BE2C (cell line): ENCODE measurements around the gene EDEM3.

ENCODE experiments used
- DNase-seq: peaks from one replicate; pipeline ENCODE4 v3.0.0-alpha.2; 2020
- H3K27me3 ChIP-seq: fragments of 250-450 bp; sonication (Bioruptor Pico); 2 replicates; pipeline ENCODE4 v1.5.1; 2020; ENCODE audit warnings: mild to moderate bottlenecking
- H3K36me3 ChIP-seq: fragments of 250-450 bp; sonication (Bioruptor Pico); 2 replicates; pipeline ENCODE4 v1.5.1; 2020; ENCODE audit warnings: mild to moderate bottlenecking
- H3K4me1 ChIP-seq: fragments of 250-450 bp; sonication (Bioruptor Pico); 2 replicates; pipeline ENCODE4 v1.5.1; 2020
- H3K4me3 ChIP-seq: 2 replicates; pipeline ENCODE4 v1.5.1; 2011; ENCODE audit warnings: low read depth, low read length
- H3K9me3 ChIP-seq: fragments of 250-450 bp; sonication (Bioruptor Pico); 2 replicates; pipeline ENCODE4 v1.5.1; 2020
- CTCF ChIP-seq: IDR thresholded peaks from 2 replicates; pipeline ENCODE4 v1.5.1; 2012; ENCODE audit warnings: mild to moderate bottlenecking, low read depth, low read length

Gene EDEM3

GRCh38 chr1:184761969-184762485 lies 7.4 kb upstream of the EDEM3 start:
- Histone ChIP-seq H3K36me3 (no peaks in the 10 kb centered on the region), H3K4me3 (no peak overlapping the region), H3K9me3 (no peaks in the 10 kb centered on the region), H3K4me1 (no peaks in the 10 kb centered on the region), H3K27me3 (no peaks in the 10 kb centered on the region)
- TF ChIP-seq CTCF, result no peak
- no peak for DNase-seq

- H3K4me1 ChIP-seq, result no peaks in the 10 kb centered on the region
- TF ChIP-seq CTCF, result no peak
- H3K27me3 ChIP-seq, result no peaks in the 10 kb centered on the region
- H3K36me3 ChIP-seq, result no peaks in the 10 kb centered on the region
- no peak for DNase-seq
- no peaks in the 10 kb centered on the region for H3K9me3 ChIP-seq
- no peak overlapping the region for H3K4me3 ChIP-seq
These were observed 5.0 kb upstream of the EDEM3 start for GRCh38 chr1:184759651-184760050.

GRCh38 chr1:184759112-184759511 lies 4.5 kb upstream of the EDEM3 start:
- TF ChIP-seq CTCF, result no peak
- H3K4me3 ChIP-seq, result no peak overlapping the region
- no peaks in the 10 kb centered on the region for H3K36me3 ChIP-seq
- H3K4me1 ChIP-seq, result no peaks in the 10 kb centered on the region
- H3K9me3 ChIP-seq, result no peaks in the 10 kb centered on the region
- no peak for DNase-seq
- H3K27me3 ChIP-seq, result no peaks in the 10 kb centered on the region

GRCh38 chr1:184757891-184758290 lies 3.2 kb upstream of the EDEM3 start:
- H3K9me3 ChIP-seq, result no peaks in the 10 kb centered on the region
- no peaks in the 10 kb centered on the region for H3K4me1 ChIP-seq
- H3K36me3 ChIP-seq, result no peaks in the 10 kb centered on the region
- TF ChIP-seq CTCF, result no peak
- H3K4me3 ChIP-seq, result no peak overlapping the region
- H3K27me3 ChIP-seq, result no peaks in the 10 kb centered on the region
- no peak for DNase-seq

GRCh38 chr1:184757406-184757805 lies 2.7 kb upstream of the EDEM3 start:
- H3K27me3 ChIP-seq, result no peaks in the 10 kb centered on the region
- H3K4me3 ChIP-seq, result no peak overlapping the region
- no peaks in the 10 kb centered on the region for H3K36me3 ChIP-seq
- no peaks in the 10 kb centered on the region for H3K9me3 ChIP-seq
- DNase-seq, result no peak
- TF ChIP-seq CTCF, result no peak
- H3K4me1 ChIP-seq, result no peaks in the 10 kb centered on the region

GRCh38 chr1:184755226-184756065 lies 788 bp upstream of the EDEM3 start:
- no peak for DNase-seq
- Histone ChIP-seq H3K36me3 (no peaks in the 10 kb centered on the region), H3K9me3 (no peaks in the 10 kb centered on the region), H3K4me1 (no peaks in the 10 kb centered on the region), H3K27me3 (no peaks in the 10 kb centered on the region), H3K4me3 (peak overlapping the region; percentile 74)
- TF ChIP-seq CTCF, result no peak
